GM19328 (cell line): Measurements from ENCODE around the gene INSYN1.
"Not testable (repeated sequence)": the region's sequence is repeated elsewhere in the genome, so short reads cannot be mapped to it uniquely, and the experiment has no call there.

Source experiments
- ATAC-seq: cut with Tn5 transposase; IDR thresholded peaks from one replicate; pipeline ENCODE4 v1.9.1; 2021; ENCODE audit warnings: mild to moderate bottlenecking, moderate library complexity; ENCODE audit not compliant: unreplicated experiment

INSYN1 gene

GRCh38 chr15:73750951-73751350 lies 2.2 kb downstream of the INSYN1 start:
- ATAC-seq = no peak

DNA sequence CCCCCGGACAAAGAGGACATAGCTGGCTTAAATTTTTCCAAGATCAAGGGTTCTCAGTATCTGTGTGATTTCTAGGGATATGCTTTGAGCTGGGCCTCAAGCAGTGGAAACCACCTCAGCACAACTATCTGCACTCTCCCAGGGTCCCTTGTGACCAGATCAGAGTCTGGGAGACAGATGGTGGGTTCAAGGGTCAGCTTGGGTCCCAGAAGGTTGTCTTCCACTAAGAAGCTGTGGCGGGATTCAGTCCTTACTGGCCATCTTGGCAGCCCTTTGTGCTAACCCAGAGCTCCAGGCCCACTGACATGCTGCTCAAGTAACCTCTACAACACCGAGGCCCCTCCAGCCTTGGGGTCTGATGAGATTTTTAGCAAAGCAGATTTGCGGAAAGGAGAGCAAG lies 2.7 kb downstream of the INSYN1 start:
- no peak for ATAC-seq

GRCh38 chr15:73749971-73750370 lies 3.2 kb downstream of the INSYN1 start:
- no peak for ATAC-seq

GRCh38 chr15:73749533-73749932 lies 3.6 kb downstream of the INSYN1 start:
- no peak for ATAC-seq

- no peak for ATAC-seq
Measured at GRCh38 chr15:73748730-73749129, 4.4 kb downstream of the INSYN1 start.

GRCh38 chr15:73747847-73748590 lies 5.1 kb downstream of the INSYN1 start:
- no peak for ATAC-seq

- no peak for ATAC-seq
Measured at GRCh38 chr15:73746883-73747282, 6.3 kb downstream of the INSYN1 start.

DNA sequence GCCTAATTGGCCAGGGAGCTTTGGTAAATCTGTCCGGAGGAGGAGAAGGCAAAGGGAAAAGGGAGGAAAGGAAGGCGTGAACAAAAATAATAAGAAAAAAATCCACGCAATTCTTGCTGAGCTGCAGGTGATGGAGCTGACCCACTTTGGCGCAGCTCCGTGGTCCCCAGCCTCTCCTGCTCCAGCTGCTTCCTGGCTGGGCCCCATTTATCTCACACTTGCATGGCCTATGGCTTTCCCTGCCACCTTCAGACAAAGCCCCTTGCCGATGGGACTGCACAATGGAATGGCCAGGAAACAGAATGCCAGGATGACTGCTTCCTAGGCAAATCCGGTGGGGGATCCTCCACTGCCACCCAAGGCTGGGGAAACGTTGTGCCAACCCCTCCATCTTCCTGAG lies 6.9 kb downstream of the INSYN1 start:
- no peak for ATAC-seq

DNA sequence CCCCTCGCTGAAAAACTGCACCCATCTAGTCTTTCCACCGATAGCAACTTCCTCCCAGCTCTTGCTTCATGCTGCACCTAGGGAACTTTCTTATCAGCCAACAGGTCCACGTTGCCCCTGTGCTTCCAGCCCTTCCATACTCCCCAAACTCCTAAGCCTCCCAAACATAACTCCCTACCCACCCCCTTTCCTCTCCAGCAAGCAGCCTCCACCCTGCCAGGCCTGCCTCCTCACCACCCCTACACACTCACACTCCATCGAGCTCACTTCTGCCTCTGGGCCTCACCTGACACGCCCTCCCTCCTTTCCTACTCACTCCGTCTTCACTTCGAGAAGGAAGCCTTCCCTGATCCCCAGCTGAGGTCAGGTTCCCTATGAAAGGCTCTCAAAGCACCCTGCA lies 8.1 kb downstream of the INSYN1 start:
- ATAC-seq = no peak

DNA sequence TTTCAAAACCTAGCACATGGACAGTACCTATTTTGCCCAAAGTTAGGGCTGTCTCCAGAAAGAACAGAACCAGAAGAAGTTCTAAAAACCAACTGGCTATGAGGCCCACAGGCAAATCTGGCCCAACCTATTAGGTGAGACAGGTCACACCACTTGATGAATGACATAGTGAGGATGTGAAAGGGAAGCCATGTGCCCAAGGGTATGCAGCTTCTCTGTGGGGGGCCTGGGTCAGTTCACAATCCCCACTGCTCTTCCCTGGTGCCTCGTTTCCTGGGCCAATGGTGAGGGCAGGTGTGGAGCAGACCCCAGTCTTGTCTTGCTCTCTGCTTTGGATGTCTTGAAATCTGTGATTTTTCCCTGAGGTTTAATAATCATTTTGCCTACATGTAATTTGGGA lies 8.9 kb downstream of the INSYN1 start:
- no peak for ATAC-seq

GRCh38 chr15:73741321-73741836 lies 11.8 kb downstream of the INSYN1 start:
- no peak for ATAC-seq

DNA sequence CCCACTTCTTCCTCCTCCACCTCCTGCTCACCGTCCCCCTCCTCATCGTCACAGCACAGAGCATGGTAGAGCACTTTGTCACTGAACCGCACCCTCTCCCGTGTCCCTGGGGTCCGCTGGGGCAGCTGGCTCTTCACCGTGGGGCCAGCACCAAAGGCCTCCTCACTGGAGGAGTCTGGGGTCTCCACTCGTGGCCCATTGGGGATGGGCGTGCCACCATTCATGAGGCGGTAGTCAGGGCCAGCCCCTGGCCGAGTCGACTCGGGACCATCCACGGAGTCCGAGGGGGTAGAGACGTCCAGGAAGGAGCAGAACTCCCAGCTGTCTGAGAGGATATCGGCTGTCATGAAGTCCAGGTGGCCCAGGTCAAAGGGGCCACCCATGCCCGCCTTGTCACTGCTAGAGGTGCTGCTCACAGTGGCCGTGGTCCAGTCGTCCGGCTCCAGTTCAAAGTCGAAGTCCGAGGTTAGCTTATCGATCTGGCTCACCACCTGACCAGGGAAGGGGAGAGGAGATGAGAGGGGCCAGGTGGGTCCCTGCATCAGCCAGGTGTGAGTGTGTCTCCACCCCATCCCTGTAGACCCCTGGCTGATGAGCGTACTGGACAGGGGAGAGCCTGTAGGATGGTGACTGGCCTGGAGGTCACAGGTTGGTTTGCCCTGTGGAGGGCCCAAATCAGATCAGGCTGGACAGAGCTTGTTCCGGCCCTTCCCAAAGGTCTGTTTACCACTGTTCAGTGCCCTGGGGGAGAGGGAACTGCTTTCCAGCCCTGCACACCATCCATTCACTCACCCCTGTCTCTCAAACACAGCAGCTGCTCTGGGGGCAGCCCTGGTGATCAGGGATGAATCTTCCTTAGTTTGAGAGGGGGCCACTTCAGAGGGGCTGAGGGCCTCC lies 12.8 kb downstream of the INSYN1 start:
- no peak for ATAC-seq

DNA sequence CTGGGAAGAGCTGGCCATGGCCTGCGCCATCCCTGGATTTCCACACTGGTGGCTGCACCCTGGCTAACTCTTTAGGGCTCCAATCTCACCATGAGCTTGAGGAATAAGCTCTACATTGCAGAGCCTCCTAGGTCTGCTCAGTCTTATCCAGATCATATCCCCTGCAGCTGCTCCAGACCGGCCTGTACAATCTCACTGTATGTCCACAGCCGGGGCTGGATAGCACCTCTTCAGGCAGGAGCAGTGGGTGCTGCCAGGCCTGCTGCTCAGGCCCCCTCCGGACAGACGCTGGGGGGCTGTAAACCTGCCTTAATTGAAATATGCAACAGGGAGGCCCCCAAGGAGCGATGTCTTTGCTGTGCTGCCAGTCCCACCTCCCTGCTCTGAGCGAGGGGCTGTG lies 15.6 kb downstream of the INSYN1 start:
- no peak for ATAC-seq

- ATAC-seq = no peak
Measured at GRCh38 chr15:73732930-73733329, 20.2 kb downstream of the INSYN1 start.

GRCh38 chr15:73732051-73732450 lies 21.1 kb downstream of the INSYN1 start:
- ATAC-seq = not testable (repeated sequence)

DNA sequence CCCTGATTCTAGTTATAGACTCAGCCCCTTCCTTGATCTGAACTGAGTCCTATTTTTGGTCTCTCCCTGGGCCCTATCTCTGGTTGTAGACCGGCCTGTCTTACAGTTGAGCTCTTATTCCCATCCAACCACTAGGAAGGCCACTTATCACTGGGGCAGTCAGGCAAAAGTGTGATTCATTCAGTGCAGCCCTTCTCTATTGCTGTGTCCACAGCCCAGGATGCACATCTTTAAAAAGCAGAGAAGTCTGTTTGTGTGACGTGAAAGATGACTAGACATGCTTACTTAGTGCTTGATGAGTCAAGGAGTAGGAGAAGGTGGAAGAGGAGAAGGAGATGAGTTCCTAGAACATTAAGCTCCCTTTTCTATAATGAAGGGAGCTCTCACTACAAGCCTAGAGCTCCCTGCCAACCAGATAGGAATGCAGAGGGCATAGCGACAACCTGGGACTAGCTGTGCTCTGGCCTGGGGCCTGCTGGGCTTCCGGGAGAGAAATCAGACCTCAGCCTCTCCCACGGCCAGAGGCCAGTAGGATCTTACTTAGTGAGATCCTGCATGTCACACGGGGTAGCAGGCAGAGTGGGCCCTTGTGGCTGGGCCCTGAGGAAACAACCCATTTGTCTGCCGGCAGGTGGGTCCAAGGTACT lies 25.7 kb downstream of the INSYN1 start:
- no peak for ATAC-seq

- ATAC-seq = no peak
Measured at GRCh38 chr15:73724212-73724611, 28.9 kb downstream of the INSYN1 start.

GRCh38 chr15:73723191-73723590 lies 30.0 kb downstream of the INSYN1 start:
- no peak for ATAC-seq

- no peak for ATAC-seq
Measured at GRCh38 chr15:73722425-73722824, 30.7 kb downstream of the INSYN1 start.

GRCh38 chr15:73718694-73719093 lies 34.5 kb downstream of the INSYN1 start:
- no peak for ATAC-seq

- no peak for ATAC-seq
Measured at GRCh38 chr15:73717802-73718201, 35.3 kb downstream of the INSYN1 start.
